HCEC 1CT (cell line): ENCODE results near the gene MMP21.

Experiments
- DNase-seq: peaks from one replicate; pipeline ENCODE4 v3.0.0-alpha.2; 2017

The MMP21 gene

DNA sequence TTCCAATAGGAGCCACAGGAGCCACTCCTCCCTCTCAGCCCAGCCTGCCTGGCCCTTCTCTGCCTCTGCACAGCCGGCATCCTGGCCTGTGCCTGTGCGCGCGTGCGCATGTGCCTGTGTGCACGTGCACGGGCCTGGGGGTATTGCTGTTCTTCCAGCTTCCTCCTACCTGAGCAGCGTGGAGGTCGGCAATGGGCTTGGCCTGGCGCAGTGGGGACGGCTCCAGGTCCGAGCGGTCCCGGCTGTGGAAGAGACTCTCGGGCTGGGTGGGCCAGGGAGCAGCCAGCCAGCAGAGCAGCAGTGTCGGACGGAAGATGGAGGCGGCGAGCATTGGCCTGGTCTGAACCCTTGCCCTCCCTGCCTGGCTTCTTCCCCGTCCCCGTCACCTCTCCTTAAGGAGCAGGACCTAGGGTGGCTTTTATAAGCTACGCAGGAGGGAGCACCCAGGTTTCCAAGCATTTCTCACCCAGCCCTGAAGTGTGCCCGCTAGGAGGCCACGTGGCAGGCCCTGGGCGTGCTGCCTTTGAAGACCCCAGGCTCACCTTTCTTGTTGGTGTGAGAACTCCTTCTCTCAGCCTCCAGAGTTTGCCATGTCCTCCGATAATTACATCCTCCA is at the start of gene MMP21:
TSS of gene MMP21 (minus strand) at position 331 of the 616 bp plus-strand sequence. CDS start at position 331, 0 bp downstream.
- DNase-seq: no peak

DNA sequence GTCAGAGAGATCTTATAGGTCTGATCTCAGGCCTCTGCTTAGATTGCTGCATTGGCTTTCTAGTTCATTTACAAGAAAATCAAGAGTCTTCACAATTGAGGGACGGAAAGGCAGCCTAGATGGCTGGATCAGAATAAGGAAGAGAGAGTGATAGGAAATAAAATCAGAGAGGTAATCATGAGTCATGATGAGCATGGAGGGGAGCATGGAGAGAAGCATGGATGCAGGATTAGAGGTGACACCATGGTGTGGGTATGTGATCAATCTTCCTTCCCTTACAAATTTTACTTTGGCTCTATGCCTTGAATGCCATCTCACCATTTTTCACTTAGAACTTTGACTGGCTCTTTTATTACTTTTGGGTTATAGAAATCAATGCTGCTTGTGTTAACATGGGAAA is 49.1 kb upstream of the MMP21 start:
- peak; percentile 79 for DNase-seq

DNA sequence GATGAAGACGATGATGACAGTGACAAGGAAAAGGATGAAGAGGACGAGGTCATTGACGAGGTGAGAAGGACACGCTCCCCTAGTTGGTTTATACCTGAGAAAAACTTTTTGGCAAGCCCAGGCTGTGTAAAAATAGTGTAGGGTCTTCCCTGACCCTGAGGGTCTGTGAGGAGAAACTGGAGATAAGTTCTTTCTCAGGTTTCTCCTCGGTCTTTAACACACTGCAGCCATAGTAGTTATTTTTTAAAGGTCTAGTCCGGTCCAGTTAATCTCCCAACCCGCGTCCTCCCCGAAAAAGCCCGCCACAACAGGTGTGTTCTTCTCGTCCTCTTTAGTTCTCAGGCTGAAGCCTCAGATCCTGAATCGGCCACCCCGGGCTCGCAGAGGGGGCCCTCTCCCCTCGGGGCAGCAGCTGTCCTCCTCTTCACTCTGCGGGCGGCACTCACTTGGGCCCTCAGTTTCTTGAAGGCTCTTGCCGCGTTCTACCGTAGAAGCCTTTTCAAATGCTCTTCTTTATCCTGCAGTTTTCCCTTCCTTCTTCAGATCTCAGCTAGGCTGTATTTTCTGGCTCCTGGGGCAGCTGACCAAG is 48.1 kb upstream of the MMP21 start:
- DNase-seq: no peak

GRCh38 chr10:125822878-125823662 is 47.4 kb upstream of the MMP21 start, which contains the start of the genes BCCIP and UROS:
BCCIP (plus strand) TSS chr10:125823546; CDS start chr10:125823558, 12 bp downstream.
UROS (minus strand) TSS chr10:125823258; CDS start chr10:125816499, 6,759 bp downstream.
- DNase-seq: peak; percentile 84

DNA sequence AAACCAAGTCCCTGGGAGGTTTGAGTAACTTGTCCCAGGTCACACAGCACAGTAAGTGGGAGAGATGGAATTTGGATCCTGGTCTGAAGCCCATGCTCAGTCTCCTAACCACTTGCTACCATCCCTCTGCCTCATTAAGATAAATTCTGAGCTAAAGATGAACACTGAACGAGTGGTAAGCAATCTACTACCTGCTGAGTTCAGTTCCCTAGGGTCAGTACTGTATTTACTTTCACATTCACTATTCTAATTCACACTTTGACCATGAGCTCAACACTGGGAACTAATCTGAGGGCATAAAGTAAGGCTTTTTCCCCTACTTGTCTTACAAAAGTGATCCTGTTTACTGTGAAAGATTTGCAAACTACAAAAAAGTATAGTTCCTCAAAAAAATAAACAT is 45.1 kb upstream of the MMP21 start:
- no peak for DNase-seq

- DNase-seq: no peak
These were observed 41.8 kb upstream of the MMP21 start for GRCh38 chr10:125817337-125817946.

GRCh38 chr10:125816548-125816947 is 40.9 kb upstream of the MMP21 start:
- no peak for DNase-seq

- DNase-seq: no peak
These were observed 40.1 kb upstream of the MMP21 start for GRCh38 chr10:125815764-125816163.

GRCh38 chr10:125812128-125812750 is 36.6 kb upstream of the MMP21 start:
- no peak for DNase-seq

- DNase-seq: no peak
These were observed 35.6 kb upstream of the MMP21 start for GRCh38 chr10:125811251-125811650.

DNA sequence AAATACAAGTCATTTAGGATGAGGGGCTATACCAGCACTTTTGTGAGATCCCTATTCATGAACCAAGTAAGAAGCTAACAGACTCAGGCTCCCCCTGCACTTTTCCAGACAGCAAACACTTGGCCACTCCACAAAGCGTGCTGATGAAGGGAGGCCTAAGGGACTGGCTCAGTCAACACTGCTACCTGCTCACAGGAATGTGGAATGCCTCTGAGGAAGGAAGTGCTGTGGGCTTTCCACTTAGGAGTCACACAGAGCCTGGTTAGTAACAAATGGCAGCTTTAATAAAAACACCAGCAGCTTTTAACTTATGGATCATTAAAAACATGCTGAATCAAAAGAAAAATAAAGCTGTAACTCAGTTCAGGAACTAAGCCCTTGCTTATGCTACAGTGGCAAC is 32.4 kb upstream of the MMP21 start:
- no peak for DNase-seq

DNA sequence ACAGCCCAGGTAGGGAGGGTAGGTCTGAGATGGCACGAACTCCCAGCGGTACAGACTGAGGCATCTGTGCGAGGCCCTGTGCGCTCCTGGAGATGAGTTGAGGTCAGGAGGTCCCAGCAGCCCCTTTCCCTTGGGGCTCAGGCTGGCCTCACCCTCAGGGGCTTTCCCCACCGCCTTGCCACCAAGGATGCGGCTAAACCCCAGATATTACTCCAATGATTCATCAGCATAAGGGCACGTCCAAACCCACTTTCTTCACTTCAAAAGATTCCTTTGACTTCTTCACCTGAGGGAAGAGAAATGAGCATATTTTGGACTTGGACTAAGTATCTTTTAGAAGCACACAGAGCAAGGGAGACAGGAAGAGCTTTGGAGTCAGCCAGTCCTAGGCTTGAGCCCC is 27.1 kb upstream of the MMP21 start:
- no peak for DNase-seq

DNA sequence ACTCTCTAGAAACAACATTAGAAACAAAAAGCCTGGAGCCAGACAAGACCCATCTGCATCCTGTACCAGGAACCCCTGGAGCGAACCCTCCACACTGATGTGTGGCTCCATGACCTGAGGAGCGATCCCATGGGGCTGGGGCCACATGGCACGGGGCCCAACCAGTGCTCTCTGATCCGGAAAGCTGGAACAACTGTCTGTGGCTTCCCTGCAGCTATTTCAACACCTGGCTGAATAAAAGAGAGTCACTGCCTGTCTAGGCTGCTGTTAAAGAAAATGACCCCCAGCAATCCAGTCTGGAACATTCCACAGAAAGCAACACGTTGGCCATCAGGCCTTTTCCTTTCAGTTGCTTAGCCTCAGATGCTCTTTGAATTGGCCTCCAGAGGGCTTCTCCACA is 26.5 kb upstream of the MMP21 start:
- DNase-seq: no peak

DNA sequence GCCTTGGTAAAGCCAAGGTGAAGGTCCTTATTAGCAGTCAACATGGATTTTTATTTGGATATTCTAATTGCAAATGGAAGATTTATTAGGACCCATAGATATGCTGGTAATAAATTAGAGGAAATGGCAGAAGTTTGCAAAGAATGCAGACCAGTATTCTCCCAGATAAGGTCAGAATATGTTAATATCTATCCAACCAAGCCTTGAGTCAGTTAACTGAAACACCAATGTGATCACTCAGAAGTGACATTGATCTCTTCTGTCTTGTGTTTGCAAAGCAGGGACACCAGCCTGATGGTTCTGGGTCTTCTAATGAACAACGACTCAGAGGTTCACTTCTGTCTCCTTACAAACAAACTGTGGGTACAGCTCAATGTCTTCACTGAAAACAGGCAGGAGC is 26.0 kb upstream of the MMP21 start:
- DNase-seq: no peak

- no peak for DNase-seq
These were observed 24.0 kb upstream of the MMP21 start for GRCh38 chr10:125799451-125800182.

GRCh38 chr10:125797994-125798662 is 22.5 kb upstream of the MMP21 start:
- no peak for DNase-seq

- no peak for DNase-seq
These were observed 21.8 kb upstream of the MMP21 start for GRCh38 chr10:125797424-125797823.

DNA sequence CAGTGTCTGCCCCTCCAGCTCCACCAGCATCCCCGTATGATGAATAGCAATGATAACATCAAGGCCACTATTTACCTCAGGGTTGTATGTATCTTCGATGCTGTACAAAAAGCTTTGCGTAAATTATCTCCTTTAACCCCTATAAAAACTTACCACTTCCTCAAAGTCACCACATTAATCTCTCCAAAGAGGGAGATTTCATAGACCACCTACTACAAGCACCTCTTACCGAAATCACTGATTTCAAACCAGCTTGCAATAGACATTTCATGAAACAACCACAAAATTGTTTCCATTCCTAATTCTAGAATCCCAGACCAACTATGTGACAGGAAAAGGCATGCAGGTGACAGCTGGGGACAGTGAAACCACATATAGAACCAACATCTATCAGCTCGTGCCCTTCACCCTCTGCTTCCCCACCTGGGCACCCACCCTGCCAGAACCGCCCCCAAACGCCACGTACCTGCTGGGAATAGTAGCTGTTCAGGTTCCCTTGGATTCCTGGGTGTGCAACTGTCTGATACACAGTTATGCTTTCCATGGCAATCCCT is 20.1 kb upstream of the MMP21 start:
- DNase-seq: no peak

DNA sequence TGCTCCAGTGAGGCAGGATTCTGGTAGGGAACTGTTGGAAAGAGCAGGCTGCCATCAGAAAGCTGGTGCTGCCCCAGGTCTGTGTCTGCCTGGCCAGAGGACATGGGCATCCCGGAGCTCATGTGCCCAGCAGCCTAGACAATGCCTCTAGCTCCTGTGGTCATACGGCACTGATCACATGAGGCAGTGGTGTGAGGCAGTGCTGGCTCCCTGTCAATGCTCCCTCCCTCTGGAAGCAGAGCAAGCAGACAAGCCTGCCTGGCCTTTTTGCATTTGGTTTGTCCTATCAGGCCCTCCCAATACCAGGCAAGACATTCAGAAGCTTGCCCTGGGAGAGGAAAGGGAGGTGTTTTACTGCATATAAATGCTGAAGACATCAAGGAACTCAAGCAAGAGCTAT is 19.5 kb upstream of the MMP21 start:
- no peak for DNase-seq

DNA sequence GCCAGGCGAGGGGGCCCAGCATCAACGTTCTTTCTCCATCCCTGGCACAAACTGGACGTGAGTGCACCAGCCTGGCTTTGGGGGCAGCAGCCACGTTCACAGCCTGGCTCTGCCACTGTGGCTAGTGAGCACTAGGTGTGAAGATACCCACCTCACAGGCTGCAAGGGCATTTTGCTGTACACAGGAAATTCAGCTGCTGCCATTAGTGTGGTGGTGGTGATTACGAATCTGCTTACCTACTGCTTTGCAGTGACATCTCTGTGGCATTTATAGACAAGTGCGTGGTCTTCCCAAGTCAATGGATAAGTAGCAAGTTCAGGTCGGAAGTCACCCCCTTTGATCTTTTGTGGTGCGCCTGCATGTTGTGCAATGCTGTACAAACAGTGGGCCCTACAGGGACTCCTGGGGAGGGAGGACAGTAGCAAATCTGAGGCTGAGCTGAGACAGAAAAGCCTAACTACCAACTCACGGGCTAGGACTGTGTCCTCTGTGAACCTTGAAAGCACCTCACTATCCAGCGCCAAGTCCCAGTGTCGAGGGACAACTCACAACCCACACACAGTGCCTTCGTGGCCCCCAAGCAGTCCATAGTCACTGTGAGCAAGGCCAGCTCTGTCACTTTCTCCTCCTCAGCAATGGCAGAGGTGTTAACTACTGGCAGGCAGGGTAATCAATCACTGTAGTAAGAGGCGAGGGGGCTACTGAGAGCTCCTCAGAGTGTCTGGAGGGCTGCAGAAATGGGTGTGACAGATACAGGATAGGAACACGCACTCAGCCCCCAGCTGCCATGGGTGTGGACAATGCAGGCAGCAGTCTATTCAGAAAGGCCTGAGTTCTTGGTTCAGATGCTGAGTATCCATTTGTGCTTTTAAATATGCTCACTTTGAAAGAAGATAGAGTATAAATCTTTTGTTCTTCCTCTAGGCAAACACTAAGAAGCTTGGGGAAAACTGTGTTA is 17.0 kb upstream of the MMP21 start:
- DNase-seq: no peak
